Measurements from ENCODE around the gene PPP1R3E. TPM values are rescaled to one million over a fixed set of nuclear protein-coding genes. Genes with fewer than 3 reads are reported as not detected.

PPP1R3E gene
- total and polyA plus RNA-seq, 2 of the 13 experiments (the other 11 are each of a cell fraction or from before 2014, with no cell fraction given), result 16.5 to 26.5 TPM

GRCh38 chr14:23300687-23301223 lies 1.9 kb downstream of the PPP1R3E start (continued):
- TF ChIP-seq ZNF142 (CRISPR knock-in tag; IDR thresholded peaks at IDR 0.05), result no peak
- no peak for TF ChIP-seq HES4 (CRISPR knock-in tag; IDR thresholded peaks at IDR 0.05; ENCODE audit: borderline replicate concordance)
- no peak for TF ChIP-seq ZNF782 (CRISPR knock-in tag; IDR thresholded peaks at IDR 0.05; ENCODE audit: borderline replicate concordance)
- no peak for TF ChIP-seq ZNF558 (CRISPR knock-in tag; IDR thresholded peaks at IDR 0.05; ENCODE audit: borderline replicate concordance)
- TF ChIP-seq MTA1 (CRISPR knock-in tag; IDR thresholded peaks at IDR 0.05; ENCODE audit: borderline replicate concordance), result no peak
- TF ChIP-seq ATAD3A (CRISPR knock-in tag; IDR thresholded peaks at IDR 0.05), result 0 out of 2 replicates have a peak, but pooled peaks have one; percentile 53
- TF ChIP-seq GLI4 (CRISPR knock-in tag; IDR thresholded peaks at IDR 0.05; ENCODE audit: borderline replicate concordance), result no peak; the same call in 1 of the 2 replicates
- TF ChIP-seq NCOA2 (CRISPR knock-in tag; IDR thresholded peaks at IDR 0.05), result no peak
- no peak for TF ChIP-seq ZNF883 (CRISPR knock-in tag; IDR thresholded peaks at IDR 0.05; ENCODE audit: not compliant biosample characterization)
- 0 out of 2 replicates have a peak, but pooled peaks have one; percentile 12 for TF ChIP-seq THAP9 (CRISPR knock-in tag; IDR thresholded peaks at IDR 0.05; ENCODE audit: borderline replicate concordance)
- TF ChIP-seq ZNF850 (CRISPR knock-in tag; conservative IDR thresholded peaks at IDR 0.05), result no peak
- TF ChIP-seq KLF13 (CRISPR knock-in tag; IDR thresholded peaks at IDR 0.05), result 0 out of 2 replicates have a peak, but pooled peaks have one; percentile 89
- TF ChIP-seq THYN1 (CRISPR knock-in tag; IDR thresholded peaks at IDR 0.05; ENCODE audit: borderline replicate concordance, low read depth), result 0 out of 2 replicates have a peak, but pooled peaks have one; percentile 17
- no peak for TF ChIP-seq ZNF615 (CRISPR knock-in tag; IDR thresholded peaks at IDR 0.05; ENCODE audit: borderline replicate concordance)
- peak; percentile 37; the same call in 1 of the 2 replicates for TF ChIP-seq MIER3 (CRISPR knock-in tag; IDR thresholded peaks at IDR 0.05; ENCODE audit: borderline replicate concordance)
- TF ChIP-seq ZNF496 (CRISPR knock-in tag; IDR thresholded peaks at IDR 0.05; ENCODE audit: insufficient replicate concordance), result no peak
- TF ChIP-seq ETV6 (CRISPR knock-in tag; conservative IDR thresholded peaks at IDR 0.05), result no peak; the same call in 1 of the 2 replicates
- TF ChIP-seq JUNB (CRISPR knock-in tag; IDR thresholded peaks at IDR 0.05; ENCODE audit: borderline replicate concordance), result no peak
- TF ChIP-seq NFYC (CRISPR knock-in tag; IDR thresholded peaks at IDR 0.05), result no peak
- TF ChIP-seq ASH2L (IDR thresholded peaks at IDR 0.05; ENCODE audit: insufficient read length, low read depth, low read length), result no peak
- peak; percentile 10 for TF ChIP-seq ZNF781 (CRISPR knock-in tag; IDR thresholded peaks at IDR 0.05; ENCODE audit: borderline replicate concordance, not compliant biosample characterization)
